NCI-H1105 (cell line): Measurements from ENCODE around the gene BSND.
"Not testable (repeated sequence)": the region's sequence is repeated elsewhere in the genome, so short reads cannot be mapped to it uniquely, and the experiment has no call there.

Experiments used
- DNase-seq: peaks from one replicate; lab custom pipeline; 2025; lab: John Stamatoyannopoulos, UW

The BSND gene

DNA sequence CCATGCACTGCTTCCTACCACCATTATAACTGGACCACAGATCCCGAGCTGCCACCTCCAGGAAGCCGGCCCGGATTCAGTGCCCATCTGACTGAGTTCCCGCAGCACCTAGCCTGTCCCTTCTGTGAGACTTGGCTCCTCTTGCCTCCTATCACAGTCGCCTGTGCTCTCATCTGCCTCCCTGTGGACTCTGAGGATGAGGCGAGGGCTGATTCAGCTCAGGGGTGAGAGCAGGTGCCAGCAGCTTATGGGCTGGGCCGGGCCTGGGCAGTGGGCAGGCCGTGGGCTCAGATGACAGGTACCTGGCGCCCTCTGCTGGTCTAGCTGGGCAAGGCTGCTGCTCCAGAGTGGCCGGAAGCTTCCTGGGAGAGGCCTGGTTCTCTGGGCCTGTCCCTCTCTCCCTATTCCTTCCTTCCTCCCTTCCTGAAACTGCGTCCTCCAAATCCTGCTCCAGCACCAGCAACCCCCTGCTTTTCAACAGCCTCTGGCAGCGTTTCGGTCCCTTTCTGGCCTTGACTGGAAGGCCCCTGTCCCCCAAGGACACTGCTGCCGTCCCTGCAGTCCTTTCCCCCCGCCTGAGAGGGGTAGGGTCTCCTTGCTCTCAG is 23.3 kb downstream of the BSND start:
- peak; percentile 71 for DNase-seq

DNA sequence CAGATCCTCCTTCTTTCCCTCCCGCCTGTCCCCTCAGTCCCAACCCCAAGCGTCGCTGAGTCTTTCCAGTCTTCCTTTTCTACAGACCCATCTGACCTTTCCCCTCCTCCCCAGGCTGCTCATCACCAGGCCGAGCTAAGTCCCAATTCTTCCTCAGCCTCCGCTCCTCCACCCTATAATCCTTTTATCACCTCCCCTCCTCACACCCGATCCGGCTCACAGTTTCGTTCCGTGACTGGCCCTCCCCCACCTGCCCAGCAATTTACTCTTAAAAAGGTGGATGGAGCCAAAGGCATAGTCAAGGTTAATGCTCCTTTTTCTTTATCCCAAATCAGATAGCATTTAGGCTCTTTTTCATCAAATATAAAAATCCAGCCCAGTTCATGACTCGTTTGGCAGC is 25.4 kb downstream of the BSND start:
- DNase-seq, result not testable (repeated sequence)

DNA sequence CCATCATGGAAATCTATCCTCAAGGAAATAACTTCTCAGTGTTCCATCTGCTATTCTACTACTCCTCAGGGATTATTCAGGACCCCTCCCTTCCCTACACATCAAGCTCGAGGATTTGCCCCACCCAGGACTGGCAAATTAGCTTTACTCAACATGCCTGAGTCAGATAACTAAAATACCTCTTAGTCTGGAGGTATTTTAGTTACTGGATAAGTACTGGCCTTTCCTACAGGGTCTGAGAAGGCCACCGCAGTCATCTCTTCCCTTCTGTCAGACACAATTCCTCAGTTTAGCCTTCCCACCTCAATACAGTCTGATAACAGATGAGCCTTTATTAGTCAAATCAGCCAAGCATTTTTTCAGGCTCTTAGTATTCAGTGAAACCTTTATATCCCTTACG is 27.9 kb downstream of the BSND start:
- DNase-seq, result not testable (repeated sequence)

DNA sequence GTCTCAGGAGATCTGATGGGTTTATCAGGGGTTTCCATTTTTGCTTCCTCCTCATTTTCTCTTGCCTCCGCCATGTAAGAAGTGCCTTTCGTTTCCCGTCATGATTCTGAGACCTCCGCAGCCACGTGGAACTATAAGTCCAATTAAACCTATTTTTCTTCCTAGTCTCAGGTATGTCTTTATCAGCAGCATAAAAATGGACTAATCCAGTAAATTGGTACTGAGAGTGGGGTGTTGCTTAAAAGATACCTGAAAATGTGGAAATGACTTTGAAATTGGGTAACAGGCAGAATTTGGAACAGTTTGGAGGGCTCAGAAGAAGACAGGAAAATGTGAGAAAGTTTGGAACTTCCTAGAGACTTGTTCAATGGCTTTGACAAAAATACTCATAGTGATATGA is 32.4 kb downstream of the BSND start:
- DNase-seq, result not testable (repeated sequence)

DNA sequence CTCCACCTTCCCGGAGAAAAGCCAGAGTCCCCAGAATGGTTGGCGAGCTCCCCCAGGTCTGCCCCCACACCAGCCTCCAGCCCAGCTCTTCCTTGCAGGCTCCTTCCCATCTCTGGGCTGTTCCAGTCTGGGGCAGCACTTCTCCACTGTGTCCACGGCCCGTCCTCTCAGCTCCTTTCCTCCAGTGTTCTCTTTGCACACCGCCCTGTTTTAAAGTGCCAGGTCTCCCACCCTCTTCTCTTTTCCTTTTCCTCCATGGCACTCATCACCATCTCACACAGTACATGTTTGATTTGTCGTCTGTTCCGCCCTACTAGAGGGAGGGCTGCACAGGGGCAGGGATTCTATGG is 34.5 kb downstream of the BSND start:
- no peak for DNase-seq

DNA sequence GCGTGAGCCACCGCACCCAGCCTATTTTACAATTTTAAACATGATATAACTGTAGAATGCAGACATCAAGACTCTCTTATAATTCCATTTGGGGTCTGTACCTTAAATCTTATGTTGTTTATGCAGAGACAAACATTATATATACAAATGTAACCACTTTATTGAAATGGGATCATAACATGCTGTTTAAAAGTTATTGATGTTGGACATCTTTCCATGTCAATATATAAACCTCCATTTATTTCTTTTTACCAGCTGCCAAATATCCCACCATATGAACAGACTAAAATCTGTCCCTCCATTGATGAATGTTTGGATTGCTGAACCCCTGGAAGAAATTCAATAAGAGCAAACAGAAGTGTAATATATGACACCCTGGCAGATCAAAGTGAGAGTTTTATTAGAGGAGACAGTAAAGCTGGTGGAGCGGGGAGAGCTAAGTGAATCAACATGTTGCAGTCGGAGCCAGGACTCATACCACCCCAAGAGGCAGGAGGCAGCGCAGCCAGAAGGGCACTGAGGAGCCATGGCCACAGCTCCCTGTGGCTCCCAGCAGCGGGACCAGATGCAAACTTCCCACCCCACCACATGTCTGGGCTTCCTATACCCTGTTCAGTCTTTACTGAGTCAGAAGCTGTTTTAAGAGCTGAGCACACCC is 35.9 kb downstream of the BSND start:
- DNase-seq, result no peak

DNA sequence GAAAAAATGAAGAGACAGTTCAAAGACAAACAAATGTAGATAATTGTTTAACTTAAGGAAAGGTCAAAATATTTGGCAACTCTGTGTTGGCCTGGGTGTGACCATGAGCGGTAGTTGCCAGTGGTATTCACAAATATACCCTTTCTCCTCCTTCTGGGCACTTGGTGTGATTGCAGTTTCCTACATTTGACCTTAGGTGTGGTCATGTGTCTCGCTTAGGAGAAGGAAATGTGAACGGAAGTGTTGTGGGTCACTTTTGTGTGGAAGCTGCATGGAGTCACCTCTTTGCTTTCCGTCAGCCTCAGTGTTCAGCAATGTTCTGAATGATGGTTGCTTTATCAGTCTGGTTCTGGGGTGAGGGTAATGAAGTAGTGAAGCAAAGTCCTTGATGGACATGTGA is 37.2 kb downstream of the BSND start:
- no peak for DNase-seq

DNA sequence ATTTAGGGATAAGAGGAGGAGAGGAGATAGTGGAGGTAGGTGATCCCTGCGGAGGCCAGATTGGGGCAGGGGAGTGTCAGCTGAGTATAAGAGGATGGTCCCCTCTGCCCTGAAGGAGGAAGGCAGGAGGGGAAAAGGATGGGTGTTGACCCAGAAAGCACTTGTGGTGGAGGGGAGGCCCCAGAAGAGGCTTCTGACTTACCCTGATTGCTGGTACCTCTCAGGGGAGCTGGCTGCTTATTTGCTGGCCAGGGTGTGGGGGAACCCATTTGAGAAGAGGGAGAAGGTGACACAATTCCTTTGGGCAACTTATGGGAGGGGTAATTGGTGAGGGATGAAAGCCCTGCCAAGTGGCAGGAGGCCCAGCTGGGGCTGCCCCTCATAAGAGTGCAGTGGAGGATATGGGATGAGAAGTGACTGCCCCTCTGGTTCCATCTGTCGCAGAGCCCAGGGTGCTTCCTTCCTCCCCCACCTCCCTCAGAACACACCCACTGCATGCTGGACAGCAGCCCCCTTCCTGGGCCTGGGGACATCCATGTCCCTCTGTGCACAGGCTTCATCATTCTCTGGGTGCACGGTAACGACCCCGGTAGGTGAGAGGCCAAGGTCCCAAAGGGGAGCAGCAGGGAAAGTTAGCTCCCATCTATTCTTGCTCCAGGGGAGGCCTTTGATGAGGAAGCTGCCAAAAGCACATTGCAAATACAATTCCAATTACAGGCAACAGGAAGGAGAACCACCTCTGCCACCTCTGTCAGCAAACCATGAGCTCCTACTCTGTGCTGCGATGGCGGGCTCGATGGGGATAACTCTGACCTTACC is 39.2 kb downstream of the BSND start:
- DNase-seq, result no peak

DNA sequence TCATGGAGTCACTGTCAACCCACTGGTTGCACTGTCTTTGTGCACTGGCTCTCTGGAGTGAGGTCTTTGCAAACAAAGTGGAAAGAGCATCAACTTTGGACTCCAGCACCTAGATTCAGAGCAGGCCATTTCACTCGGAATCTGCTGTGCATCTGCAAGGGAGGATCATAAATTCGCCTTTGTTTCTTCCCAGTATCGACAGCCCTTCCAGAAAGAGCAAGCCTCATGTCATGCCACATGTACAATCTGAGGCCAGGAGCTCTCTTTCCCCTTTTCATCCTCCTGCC is 39.8 kb downstream of the BSND start:
- DNase-seq, result no peak

DNA sequence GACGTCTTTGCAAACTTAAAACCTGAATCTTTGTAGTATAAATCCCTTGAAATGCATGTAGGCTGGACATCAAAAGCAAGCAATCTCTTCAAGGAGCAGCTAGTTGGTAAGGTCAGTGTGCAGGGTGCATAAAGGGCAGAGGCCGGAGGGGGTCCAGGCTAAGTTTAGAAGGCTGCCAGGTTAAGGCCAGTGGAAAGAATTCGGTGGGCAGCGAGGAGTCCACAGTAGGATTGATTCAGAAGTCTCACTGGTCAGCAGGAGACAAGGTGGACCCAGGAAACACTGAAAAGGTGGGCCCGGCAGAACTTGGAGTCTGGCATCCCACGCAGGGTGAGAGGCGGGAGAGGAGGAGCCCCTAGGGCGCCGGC is 40.2 kb downstream of the BSND start:
- DNase-seq, result no peak

DNA sequence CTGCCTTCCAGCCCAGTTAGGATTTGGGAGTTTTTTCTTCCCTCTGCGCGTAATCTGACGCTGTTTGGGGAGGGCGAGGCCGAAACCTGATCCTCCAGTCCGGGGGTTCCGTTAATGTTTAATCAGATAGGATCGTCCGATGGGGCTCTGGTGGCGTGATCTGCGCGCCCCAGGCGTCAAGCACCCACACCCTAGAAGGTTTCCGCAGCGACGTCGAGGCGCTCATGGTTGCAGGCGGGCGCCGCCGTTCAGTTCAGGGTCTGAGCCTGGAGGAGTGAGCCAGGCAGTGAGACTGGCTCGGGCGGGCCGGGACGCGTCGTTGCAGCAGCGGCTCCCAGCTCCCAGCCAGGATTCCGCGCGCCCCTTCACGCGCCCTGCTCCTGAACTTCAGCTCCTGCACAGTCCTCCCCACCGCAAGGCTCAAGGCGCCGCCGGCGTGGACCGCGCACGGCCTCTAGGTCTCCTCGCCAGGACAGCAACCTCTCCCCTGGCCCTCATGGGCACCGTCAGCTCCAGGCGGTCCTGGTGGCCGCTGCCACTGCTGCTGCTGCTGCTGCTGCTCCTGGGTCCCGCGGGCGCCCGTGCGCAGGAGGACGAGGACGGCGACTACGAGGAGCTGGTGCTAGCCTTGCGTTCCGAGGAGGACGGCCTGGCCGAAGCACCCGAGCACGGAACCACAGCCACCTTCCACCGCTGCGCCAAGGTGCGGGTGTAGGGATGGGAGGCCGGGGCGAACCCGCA is 40.8 kb downstream of the BSND start, which contains the start of gene PCSK9:
PCSK9 (plus strand) TSS at position 207 of the 741 bp plus-strand sequence; CDS start at position 497, 290 bp downstream.
- DNase-seq, result peak; percentile 51

DNA sequence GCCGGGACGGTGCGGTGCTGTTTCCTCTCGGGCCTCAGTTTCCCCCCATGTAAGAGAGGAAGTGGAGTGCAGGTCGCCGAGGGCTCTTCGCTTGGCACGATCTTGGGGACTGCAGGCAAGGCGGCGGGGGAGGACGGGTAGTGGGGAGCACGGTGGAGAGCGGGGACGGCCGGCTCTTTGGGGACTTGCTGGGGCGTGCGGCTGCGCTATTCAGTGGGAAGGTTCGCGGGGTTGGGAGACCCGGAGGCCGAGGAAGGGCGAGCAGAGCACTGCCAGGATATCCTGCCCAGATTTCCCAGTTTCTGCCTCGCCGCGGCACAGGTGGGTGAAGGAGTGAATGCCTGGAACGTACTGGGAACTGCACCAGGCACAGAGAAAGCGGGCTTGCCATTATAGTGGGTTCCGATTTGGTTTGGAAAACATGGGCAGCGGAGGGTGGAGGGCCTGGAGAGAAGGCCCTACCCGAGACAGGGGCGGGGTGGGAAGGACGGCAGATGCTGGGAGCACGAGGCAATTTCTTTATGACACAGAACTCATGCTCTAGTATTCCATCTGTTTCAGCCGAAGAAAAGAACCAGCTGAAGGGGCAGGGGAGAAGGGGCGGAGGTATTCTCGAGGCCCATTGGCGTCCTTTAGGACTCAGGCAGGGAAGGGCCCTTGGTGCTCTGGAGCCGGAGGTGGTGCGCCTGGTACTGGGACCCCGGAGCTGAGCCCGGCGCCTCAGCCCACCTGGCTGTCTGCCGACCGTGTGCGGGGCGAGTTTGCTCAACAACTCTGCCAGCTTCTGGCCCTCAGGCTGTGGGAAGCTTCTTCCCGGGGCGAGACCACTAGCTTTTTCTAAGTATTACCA is 41.6 kb downstream of the BSND start:
- no peak for DNase-seq

DNA sequence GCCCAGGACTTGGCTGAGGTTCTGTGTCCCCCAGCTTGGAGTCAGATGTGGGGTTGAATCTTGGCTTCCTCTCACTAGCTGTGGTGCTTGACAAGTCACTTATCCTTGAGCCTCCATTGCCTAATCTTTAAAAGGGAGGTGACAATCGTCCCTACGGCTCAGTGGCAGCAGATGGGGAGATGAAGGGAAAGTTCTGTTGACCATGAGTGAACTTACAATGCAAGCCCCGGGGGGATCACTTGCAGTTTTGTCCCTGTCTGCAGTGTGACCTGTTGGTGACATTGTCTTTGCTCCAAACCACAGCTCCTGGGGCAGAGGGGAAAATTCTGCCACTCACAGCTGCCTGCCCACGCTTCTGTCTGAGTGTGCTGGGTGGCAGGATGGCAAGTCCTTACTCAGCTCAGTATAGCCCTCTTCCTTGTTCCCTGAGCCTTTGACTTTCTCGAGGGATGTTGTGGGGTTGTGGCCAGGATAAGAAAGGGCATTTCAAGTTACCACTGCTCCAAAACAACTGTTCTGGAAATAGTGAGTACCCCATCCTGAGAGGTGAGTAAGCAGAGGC is 42.3 kb downstream of the BSND start:
- DNase-seq, result no peak

DNA sequence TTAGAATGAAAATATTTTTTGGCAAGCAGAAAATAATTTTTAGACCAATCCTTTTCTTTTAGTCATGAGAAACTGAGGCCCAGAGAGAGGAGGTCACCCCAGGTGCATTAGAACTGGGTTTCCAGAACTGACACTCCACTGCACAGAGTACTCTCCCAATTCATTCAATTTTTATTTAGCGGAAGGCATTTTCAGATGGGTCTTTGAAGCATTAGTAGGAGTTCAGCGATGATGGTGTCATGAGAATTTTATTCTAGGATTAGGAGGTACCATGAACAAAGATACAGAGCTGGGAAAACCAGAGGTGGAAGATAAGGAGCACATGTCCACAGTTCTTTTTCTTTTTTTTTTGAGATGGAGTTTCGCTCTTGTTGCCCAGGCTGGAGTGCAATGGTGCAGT is 42.9 kb downstream of the BSND start:
- DNase-seq, result no peak

DNA sequence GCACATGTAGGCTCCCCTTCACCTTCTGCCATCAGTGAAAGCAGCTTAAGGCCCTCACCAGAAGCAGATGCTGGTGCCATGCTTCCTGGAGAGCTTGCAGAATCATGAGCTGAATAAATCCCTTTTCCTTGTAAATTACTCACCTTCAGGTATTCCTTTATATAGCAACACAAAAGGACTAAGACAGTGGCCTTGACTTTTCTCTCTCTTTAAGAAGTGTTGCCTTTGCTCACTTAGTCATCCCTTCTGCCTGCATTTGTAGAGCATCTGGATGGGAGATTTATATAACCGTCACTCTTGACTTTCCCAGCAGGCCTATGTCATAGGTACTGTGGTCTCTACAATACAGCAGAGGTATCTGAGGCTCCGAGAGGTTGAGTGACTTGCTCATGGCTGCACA is 44.3 kb downstream of the BSND start:
- no peak for DNase-seq

DNA sequence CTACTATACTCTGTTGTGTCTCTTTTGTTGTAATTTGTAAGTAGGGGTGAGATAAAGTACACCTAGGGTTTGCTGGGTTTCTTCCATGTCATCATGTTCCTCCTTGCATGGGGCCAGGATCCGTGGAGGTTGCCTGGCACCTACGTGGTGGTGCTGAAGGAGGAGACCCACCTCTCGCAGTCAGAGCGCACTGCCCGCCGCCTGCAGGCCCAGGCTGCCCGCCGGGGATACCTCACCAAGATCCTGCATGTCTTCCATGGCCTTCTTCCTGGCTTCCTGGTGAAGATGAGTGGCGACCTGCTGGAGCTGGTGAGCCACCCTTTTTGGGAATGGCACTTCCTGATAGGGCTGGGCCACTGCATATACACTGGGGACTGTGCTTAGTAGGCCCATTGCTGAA is 45.0 kb downstream of the BSND start:
- no peak for DNase-seq

DNA sequence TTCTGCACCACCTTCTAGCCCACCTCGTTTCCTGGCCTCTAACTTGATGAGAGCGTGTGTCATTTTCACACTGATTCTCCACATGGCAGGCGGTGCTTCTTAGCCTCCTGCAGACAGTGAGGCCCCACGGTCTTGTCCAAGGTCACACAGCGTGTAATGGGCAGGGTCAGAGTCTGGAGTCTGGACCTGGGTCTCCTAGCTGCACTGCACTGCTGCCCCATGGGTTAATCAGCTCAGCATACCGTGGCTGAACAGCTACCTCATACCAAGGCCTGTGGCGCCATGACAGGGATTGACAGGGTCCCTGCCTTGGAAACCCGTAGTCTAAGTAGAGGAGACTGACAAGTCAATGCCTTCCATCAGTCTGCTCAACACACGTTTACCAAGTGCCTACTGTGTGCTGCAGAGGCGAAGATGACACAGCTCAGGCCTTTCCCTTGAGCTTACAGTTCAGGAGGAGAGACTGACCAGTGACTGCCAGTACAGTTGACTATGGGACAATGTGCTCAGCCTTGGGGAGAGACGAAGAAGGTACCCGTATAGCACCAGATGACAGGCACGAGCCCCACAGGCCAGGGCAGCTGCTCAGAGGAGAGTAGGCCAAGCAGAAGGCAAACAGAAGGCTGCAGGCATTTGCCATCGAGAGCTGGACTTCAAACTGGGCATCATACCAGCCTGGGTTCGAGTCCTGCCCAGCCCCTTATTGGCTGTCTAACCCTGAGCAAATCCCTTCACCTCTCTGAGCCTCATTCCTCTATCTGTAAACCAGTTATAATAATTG is 46.1 kb downstream of the BSND start:
- no peak for DNase-seq

DNA sequence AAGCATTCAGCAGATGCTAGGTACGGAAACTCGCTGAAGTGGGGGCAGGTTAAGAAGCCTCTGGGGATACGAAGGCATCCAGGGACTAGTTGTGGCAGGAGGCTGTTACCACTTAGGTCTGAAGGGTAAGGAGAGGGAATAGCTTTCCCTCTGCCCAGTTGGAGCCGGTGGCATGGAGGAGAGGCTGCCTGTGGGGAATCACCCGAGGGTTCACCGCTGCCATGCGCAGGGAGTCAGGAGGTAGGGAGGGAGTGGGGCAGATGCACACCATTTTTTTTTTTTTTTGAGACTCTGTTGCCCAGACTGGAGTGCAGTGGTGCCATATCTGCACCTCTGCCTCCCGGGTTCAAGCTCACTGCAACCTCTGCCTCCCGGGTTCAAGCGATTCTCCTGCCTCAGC is 46.7 kb downstream of the BSND start:
- DNase-seq, result no peak

DNA sequence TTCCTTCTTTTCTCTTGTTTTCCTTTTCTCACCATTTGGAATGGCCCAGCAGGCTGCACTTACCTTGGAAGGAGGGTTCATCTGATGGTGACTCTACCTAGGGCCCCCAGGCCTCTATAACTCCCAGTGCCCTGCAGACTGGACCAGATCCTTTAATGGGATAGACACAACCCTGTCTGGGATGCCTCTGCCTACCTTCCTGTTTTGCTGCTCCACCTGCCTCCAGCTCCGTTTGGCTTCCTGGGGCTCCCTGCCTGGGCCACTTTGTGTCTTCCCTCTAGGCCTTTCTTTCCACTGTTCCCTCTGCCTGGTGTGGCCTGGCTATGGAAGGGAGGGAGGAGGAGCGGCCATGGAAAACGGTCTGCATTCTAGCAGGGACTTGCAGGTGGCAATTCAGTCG is 48.1 kb downstream of the BSND start:
- DNase-seq, result no peak

DNA sequence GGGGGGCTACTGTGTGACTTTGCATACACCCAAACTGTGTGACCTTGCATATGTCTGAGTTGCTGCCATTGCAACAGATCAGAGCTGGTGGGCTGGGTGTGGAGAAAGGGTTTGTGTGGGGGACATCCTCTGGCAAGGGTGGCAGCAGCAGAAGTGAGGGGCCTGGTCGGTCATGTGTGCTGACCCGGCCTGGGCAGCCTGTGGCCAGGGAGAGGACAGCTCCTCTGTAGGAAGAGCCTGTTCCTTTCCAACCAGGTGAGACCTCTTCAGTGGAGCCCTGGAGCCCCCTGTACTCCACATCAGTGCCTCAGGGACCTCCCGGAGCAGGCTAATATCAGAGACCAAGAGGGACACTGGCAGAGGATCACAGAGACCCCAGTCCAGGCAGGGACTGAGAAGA is 48.9 kb downstream of the BSND start:
- DNase-seq, result no peak
